Coronary artery (tissue), 2 donors: ENCODE results near the gene RAE1.

ENCODE experiments used
- DNase-seq: peaks from one replicate; pipeline ENCODE4 v3.0.0-alpha.2; 2017; ENCODE audit warnings: low spot score
- H3K27ac ChIP-seq, 2 donors: fragments of 200-600 bp; sonication (generic); one replicate each; pipeline ENCODE4 v1.5.1; 2016 to 2019
- H3K4me3 ChIP-seq: fragments of 200-600 bp; sonication (generic); 2 replicates; pipeline ENCODE4 v1.5.1; 2016; ENCODE audit warnings: mild to moderate bottlenecking, moderate library complexity
- TF ChIP-seq, protein P1 (sequence below): fragments of 200-600 bp; sonication (generic); IDR thresholded peaks from one replicate; pipeline ENCODE4 v1.5.1; 2019; ENCODE audit warnings: antibody characterized with exemption

RAE1 gene

DNA sequence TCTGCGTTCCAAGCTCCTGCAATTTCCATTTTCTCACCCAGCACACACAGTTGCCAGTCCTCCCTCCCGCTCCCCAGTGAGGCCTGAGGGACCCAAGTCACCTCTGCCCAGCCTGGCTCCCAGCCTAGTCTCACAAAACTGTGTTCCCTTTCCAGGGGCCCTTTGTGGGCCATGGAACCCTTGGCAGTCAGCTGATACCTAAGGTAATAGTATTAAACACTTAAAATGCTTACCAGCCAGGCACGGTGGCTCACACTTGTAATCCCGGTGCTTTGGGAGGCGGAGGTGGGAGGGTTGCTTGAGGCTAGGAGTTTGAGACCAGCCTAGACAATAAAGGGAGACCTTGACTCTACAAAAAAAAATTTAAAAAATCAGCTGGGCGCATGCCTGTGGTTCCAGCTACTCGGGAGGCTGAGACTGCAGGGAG is 36.9 kb downstream of the RAE1 start:
- no peak overlapping the region for H3K4me3 ChIP-seq
- TF ChIP-seq, protein P1, sequence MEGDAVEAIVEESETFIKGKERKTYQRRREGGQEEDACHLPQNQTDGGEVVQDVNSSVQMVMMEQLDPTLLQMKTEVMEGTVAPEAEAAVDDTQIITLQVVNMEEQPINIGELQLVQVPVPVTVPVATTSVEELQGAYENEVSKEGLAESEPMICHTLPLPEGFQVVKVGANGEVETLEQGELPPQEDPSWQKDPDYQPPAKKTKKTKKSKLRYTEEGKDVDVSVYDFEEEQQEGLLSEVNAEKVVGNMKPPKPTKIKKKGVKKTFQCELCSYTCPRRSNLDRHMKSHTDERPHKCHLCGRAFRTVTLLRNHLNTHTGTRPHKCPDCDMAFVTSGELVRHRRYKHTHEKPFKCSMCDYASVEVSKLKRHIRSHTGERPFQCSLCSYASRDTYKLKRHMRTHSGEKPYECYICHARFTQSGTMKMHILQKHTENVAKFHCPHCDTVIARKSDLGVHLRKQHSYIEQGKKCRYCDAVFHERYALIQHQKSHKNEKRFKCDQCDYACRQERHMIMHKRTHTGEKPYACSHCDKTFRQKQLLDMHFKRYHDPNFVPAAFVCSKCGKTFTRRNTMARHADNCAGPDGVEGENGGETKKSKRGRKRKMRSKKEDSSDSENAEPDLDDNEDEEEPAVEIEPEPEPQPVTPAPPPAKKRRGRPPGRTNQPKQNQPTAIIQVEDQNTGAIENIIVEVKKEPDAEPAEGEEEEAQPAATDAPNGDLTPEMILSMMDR = no peak
- no peak overlapping the region for H3K27ac ChIP-seq
- DNase-seq = no peak

DNA sequence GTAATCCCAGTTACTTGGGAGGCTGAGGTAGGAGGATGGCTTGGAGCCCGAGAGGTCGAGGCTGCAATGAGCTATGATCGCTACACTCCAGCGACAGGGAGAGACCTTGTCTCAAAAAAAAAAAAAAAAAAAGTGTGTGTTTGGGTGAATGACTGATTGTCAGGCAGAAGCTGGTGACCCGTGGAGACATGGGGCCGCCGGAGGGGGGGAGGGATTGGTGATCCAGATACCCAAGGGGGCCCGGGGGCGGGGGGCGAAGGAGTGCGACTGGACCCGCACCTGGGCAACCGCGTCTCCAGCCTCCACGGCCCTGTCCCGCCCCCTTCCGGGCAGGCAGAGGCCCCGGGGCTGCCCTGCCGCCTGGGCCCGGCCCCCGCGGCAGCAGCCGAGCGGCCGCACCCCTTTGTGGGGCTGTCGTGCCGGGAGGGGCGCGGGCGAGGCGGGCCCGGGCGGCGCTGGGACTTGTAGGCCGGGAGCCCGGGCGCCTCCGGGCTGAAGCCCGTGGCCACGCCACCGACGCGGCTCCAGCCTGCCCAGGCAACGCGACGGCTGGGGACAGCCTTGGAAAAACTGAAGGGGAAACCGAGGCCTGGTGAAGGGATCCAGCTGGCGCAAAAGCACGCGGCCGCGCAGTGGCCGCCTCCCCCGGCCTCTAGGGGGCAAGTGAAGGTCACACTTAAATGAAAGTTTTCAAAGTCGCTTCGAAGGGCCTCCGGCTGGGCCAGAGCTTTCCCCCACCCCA is 38.1 kb downstream of the RAE1 start:
- TF ChIP-seq, protein P1 = no peak
- DNase-seq = peak; percentile 85
- H3K4me3 ChIP-seq = peak overlapping the region; percentile 61
- H3K27ac ChIP-seq = peak overlapping the region; percentile 68 to 76

DNA sequence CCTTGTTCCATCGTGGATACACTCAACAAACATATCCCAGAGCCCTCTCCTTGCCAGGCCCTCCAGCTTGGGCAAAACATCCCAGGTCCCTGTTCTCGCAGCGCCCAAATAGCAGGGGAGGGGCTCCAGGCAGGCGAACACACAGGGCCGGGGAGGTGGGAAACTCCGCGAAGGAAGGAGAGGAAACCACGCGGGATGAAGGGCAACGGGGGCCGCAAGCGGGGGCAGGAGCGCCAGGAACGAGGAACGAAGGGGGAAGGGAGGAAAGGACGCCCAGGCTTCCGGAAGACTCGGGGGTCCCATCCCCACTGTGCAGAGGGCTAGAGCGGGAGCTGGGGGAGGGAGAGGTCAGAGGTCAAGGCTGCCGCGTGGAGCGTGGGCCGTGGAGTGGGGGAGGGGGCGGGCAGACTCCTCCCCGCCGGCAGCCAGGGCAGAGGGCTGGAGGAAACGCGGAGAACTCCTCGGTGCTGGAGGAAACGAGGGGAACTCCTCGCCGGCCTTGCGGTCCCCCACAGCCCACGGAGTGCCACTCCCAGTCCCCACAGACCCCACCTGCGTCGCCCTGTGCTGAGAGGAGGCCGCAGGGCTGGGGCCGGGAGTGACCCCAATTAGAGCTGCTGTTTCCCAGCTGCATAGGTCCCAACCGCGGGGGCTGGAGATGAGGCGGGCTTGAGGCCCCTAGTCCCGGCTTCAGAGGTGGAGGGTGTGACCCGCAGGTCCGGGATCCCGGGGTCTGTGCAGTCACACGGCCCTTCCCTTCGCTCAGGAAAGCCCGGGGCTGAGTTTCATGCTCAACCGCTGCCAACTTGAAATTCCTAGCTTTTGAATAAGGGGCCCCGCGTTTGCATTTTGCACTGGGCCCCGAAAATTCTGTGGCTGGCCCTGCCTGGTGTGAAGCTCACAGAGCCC is 38.9 kb downstream of the RAE1 start:
- TF ChIP-seq, protein P1 = no peak
- no peak for DNase-seq
- peak overlapping the region; percentile 61 for H3K4me3 ChIP-seq
- peak overlapping the region; percentile 68 to 76 for H3K27ac ChIP-seq

DNA sequence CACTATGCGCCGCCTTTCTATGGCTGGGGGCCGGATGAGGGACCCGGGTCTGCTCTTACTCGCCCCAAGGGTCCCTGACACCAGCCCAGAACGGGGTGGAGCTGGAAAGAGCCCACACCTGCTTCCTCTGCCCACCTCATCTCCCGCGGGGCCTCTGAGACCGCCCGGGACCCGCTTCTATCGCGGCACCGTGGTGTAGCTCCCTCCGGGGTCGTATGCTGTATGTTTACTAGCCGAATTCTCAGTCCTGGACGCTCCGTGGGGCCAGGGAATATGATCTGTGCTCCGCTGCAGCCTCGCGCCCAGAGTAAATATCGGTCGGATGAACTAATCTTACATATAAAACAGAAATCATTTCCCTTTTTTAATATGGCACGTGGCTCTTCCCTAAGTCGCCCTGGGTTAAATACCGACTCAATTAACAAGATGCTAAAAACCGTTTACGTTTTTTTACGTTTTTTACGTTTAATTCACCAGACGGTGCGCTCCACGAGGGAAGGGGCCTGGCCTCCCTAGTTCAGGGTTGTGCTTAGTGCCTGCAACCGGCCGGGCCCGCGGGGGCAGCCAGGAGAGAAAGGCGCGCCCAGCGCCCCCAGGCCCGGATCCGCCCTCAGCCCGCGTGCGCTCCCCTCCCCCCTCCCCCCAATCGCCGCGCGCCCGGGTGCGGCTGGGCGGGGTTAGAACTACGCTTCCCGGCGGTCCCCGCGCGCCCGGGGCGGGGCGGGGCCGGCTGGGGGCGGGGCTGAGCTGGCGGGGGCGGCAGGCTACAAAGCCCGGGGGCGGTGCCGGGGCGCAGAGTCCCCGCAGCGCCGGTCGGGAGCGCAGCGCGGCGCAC is 39.8 kb downstream of the RAE1 start, which contains the start of gene RBM38:
Gene RBM38 (plus strand): TSS at position 793 of the 835 bp plus-strand sequence. CDS start 186 bp downstream, outside the sequence.
- DNase-seq = no peak
- TF ChIP-seq, protein P1 = no peak
- Histone ChIP-seq H3K27ac (peak within 1 kb of the TSS; percentile 77 to 81), H3K4me3 (peak within 1 kb of the TSS; percentile 77)

DNA sequence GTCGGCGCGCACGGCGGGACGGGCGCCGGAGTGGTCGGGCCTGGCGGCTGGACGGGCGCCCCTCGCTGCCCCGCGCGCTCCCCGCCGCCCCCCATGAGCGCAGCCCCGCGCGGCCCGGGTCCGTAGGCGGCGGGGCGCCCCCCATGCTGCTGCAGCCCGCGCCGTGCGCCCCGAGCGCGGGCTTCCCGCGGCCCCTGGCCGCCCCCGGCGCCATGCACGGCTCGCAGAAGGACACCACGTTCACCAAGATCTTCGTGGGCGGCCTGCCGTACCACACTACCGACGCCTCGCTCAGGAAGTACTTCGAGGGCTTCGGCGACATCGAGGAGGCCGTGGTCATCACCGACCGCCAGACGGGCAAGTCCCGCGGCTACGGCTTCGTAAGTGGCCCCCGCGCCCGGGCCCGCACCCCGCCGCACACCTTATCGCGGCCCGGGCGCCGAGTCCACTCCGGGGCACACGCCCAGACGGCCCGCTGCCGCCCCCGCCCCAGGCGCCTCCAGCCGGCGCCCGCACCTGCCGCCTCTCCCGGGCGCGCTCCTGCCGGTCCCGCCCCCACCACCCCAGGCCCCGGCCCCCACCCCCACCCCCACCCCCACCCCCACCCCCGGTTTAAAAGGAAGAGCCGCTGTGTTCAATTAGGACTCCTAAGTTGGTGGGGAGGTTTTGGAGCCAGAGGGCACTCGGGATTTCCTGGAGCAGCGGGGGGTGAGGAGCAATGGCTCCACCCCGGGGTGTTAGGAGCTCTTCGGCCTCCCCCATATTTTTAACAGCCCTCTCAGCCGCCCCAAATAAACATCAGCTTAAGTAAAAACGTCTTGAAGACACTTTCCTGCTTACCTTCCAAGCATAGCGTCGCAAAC is 40.6 kb downstream of the RAE1 start:
- no peak for DNase-seq
- peak overlapping the region; percentile 77 for H3K4me3 ChIP-seq
- TF ChIP-seq, protein P1 = no peak
- peak overlapping the region; percentile 77 to 81 for H3K27ac ChIP-seq
